T-helper 1 cell treated with Interleukin-12 subunit alpha and Interleukin-12 subunit beta and Interleukin-4 antibody, amounts not matched to agents 30 μg/mL and 1 μg/mL, for 36 hours (primary cell): Measurements from ENCODE around the gene COL27A1.

ENCODE experiments used
- H3K27ac Mint-ChIP-seq: one replicate; pipeline ENCODE4 v1.8.0; 2021; ENCODE audit warnings: mild to moderate bottlenecking, mixed read lengths
- H3K27me3 Mint-ChIP-seq: one replicate; pipeline ENCODE4 v1.8.0; 2021; ENCODE audit warnings: low read depth, mixed read lengths
- H3K36me3 Mint-ChIP-seq: one replicate; pipeline ENCODE4 v1.8.0; 2021; ENCODE audit warnings: low read depth, mixed read lengths
- H3K4me1 Mint-ChIP-seq: one replicate; pipeline ENCODE4 v1.8.0; 2021; ENCODE audit warnings: low read depth, mixed read lengths
- H3K4me3 Mint-ChIP-seq: one replicate; pipeline ENCODE4 v1.8.0; 2021; ENCODE audit warnings: mild to moderate bottlenecking, moderate library complexity, mixed read lengths
- H3K9me3 Mint-ChIP-seq: one replicate; pipeline ENCODE4 v1.8.0; 2021; ENCODE audit warnings: mixed read lengths

COL27A1 gene

GRCh38 chr9:114278881-114279570 is 123.7 kb downstream of the COL27A1 start:
- Mint-ChIP-seq H3K4me1 (no peaks in the 10 kb centered on the region), H3K27ac (no peak overlapping the region), H3K4me3 (no peak overlapping the region), H3K27me3 (no peaks in the 10 kb centered on the region), H3K36me3 (no peaks in the 10 kb centered on the region), H3K9me3 (no peaks in the 10 kb centered on the region)

DNA sequence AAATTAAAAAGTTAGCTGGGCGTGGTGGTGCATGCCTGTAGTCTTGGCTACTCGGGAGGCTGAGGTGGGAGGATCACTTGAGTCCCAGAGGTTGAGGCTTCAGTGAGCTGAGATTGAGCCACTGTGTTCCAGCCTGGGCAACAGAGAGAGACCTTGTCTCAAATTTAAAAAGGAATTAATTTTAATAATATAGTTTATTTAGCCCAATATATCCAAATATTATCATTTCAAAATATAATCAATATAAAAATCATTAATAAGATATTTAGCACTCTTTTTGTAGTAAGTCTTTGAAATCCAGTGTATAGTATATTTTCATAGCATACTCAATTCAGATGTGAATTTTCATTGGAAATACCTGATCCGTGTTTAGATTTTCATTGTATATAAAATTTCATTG is 124.4 kb downstream of the COL27A1 start:
- Mint-ChIP-seq H3K36me3 (no peaks in the 10 kb centered on the region), H3K4me1 (no peaks in the 10 kb centered on the region), H3K9me3 (no peaks in the 10 kb centered on the region), H3K4me3 (no peak overlapping the region), H3K27me3 (no peaks in the 10 kb centered on the region), H3K27ac (no peak overlapping the region)

GRCh38 chr9:114280636-114281472 is 125.5 kb downstream of the COL27A1 start:
- H3K9me3 Mint-ChIP-seq = no peaks in the 10 kb centered on the region
- no peaks in the 10 kb centered on the region for H3K27me3 Mint-ChIP-seq
- no peak overlapping the region for H3K27ac Mint-ChIP-seq
- H3K4me1 Mint-ChIP-seq = no peaks in the 10 kb centered on the region
- H3K4me3 Mint-ChIP-seq = no peak overlapping the region
- H3K36me3 Mint-ChIP-seq = no peaks in the 10 kb centered on the region

- H3K36me3 Mint-ChIP-seq = no peaks in the 10 kb centered on the region
- H3K27me3 Mint-ChIP-seq = no peaks in the 10 kb centered on the region
- no peak overlapping the region for H3K27ac Mint-ChIP-seq
- H3K9me3 Mint-ChIP-seq = no peaks in the 10 kb centered on the region
- no peaks in the 10 kb centered on the region for H3K4me1 Mint-ChIP-seq
- no peak overlapping the region for H3K4me3 Mint-ChIP-seq
Measured at GRCh38 chr9:114281473-114282103, 126.3 kb downstream of the COL27A1 start.

DNA sequence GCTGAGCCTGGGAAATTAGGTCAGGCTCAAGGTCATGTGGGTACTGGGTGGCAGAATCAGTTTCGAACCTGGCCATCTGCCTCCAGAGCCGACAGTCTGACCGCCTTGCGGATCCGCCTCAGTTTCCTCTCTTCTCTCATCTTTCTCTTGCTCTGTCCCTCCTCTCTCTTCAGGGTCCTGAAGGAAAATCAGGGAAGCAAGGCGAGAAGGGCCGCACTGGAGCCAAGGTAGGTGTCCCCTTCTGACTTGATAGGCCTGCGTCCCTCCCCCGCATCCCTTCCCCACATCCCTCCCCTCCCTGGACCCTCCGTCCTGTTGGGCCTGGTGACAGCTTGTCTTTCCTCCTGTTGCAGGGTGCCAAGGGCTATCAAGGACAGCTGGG is 126.8 kb downstream of the COL27A1 start:
- H3K27ac Mint-ChIP-seq = no peak overlapping the region
- no peaks in the 10 kb centered on the region for H3K27me3 Mint-ChIP-seq
- no peaks in the 10 kb centered on the region for H3K4me1 Mint-ChIP-seq
- H3K36me3 Mint-ChIP-seq = no peaks in the 10 kb centered on the region
- no peak overlapping the region for H3K4me3 Mint-ChIP-seq
- no peaks in the 10 kb centered on the region for H3K9me3 Mint-ChIP-seq

GRCh38 chr9:114282507-114282906 is 127.2 kb downstream of the COL27A1 start:
- Mint-ChIP-seq H3K4me3 (no peak overlapping the region), H3K9me3 (no peaks in the 10 kb centered on the region), H3K4me1 (no peaks in the 10 kb centered on the region), H3K27ac (no peak overlapping the region), H3K36me3 (no peaks in the 10 kb centered on the region), H3K27me3 (no peaks in the 10 kb centered on the region)

DNA sequence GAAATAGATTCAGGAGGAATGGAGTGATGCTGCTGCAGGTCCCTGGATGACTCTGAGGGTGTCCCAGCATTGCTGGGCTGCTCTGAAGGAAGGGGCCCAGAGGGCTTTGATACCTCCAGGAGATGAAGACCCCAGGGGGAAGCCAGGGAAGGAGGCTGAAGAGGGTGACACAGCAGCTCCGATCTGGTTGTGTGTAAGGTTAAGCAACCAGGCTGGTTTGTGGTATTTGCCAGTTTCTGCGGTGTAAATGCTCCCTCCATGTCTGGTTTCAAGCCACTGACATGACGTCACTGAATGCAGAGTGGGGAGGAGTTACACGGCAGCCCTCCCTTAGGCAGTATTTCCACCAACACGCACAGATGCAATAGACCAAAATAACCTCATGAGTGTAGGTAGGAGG is 127.6 kb downstream of the COL27A1 start:
- Mint-ChIP-seq H3K4me1 (no peaks in the 10 kb centered on the region), H3K9me3 (no peaks in the 10 kb centered on the region), H3K36me3 (no peaks in the 10 kb centered on the region), H3K4me3 (no peak overlapping the region), H3K27me3 (no peaks in the 10 kb centered on the region), H3K27ac (no peak overlapping the region)

DNA sequence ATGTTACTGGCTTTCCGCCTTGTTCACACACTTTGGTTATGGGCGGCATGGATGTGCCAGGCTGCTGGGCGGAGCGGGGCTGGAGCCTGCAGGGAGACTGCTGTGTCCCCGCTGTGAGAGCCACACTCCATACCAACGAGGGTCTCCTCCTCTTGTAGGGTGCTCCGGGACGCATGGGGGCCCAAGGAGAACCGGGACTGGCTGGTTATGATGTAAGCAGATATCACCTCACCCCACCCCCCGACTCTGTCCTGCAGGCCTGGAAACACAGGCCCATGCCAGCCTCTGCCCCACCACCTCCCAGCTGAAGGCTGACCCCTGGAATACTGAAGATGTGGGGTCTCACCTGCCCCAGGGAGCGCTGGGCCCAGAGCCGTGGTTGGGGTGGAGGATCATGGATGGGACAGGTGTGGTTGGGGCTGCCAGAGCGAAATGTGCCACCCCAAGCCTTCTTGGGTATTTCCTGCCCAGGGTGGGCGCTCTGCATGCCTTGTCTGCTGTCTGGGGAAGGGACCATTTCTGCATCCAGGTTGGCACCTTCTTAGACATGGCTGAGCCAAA is 128.3 kb downstream of the COL27A1 start:
- H3K36me3 Mint-ChIP-seq = no peaks in the 10 kb centered on the region
- no peaks in the 10 kb centered on the region for H3K9me3 Mint-ChIP-seq
- no peaks in the 10 kb centered on the region for H3K4me1 Mint-ChIP-seq
- H3K4me3 Mint-ChIP-seq = no peak overlapping the region
- no peak overlapping the region for H3K27ac Mint-ChIP-seq
- H3K27me3 Mint-ChIP-seq = no peaks in the 10 kb centered on the region

DNA sequence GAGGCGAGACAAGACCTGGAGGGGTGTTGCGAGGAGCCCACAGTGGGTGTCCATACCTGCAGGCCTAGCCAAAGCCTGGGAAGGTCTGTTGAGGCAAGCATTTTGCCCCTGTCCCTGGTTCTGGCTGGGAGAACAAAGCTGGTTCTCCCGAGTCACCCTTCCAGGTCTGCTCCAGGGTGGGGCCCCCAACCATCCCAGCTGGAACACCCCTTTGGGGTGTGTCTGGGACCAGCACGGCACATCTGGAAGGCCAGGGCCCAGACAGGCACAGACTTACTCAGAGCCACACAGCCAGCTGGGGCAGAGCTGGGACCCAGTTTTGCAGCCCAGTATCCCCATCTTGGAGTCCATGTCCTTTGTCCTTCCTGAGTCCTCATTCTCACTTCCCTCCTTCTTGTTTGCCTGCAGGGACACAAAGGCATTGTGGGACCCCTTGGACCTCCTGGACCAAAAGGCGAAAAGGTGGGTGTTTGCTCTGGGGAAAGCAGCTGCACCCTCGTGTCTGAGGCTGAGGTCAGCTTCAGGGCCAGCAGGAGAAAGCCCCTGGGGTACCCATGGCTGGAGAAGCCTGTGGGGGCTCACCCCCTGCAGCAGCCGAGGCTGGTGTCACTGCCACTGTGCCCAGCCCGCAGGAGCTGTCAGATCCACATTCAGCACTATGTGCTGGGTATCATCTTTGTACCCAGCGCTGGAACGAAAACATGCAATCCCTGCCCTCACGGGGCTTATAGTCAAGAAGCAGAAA is 129.2 kb downstream of the COL27A1 start:
- H3K9me3 Mint-ChIP-seq = no peaks in the 10 kb centered on the region
- H3K27me3 Mint-ChIP-seq = no peaks in the 10 kb centered on the region
- H3K27ac Mint-ChIP-seq = no peak overlapping the region
- H3K4me1 Mint-ChIP-seq = no peaks in the 10 kb centered on the region
- no peak overlapping the region for H3K4me3 Mint-ChIP-seq
- no peaks in the 10 kb centered on the region for H3K36me3 Mint-ChIP-seq

- no peaks in the 10 kb centered on the region for H3K36me3 Mint-ChIP-seq
- H3K4me3 Mint-ChIP-seq = no peak overlapping the region
- H3K27me3 Mint-ChIP-seq = no peaks in the 10 kb centered on the region
- H3K27ac Mint-ChIP-seq = no peak overlapping the region
- no peaks in the 10 kb centered on the region for H3K4me1 Mint-ChIP-seq
- H3K9me3 Mint-ChIP-seq = no peaks in the 10 kb centered on the region
Measured at GRCh38 chr9:114285166-114285867, 130.0 kb downstream of the COL27A1 start.

DNA sequence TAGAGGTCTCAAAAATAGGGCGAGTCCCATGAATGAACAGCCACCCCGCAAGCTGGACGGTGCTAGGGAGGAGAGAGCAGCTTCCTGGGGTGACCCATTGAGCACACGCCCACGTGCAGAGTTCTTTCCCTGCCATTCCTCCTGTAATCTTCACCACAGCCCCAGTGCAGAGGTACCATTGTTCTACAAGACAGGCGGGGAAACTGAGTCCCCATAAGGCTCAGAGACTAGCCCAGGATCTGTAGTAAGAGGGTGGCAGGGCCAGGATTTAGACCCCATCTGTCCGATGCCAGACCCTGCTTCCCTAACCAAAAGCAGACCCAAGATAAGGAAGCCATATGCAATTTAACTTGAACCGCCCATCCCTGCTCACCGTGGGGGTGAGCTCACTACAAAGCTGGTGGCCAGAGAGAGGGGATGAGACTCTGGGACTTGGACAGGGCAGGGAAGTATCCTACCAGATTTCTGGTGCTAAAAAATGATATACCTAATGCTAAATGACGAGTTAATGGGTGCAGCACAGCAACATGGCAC is 130.9 kb downstream of the COL27A1 start:
- Mint-ChIP-seq H3K27me3 (no peaks in the 10 kb centered on the region), H3K4me3 (no peak overlapping the region), H3K9me3 (no peaks in the 10 kb centered on the region), H3K4me1 (peaks cover 2% of the 10 kb centered on the region), H3K27ac (no peak overlapping the region), H3K36me3 (no peaks in the 10 kb centered on the region)

DNA sequence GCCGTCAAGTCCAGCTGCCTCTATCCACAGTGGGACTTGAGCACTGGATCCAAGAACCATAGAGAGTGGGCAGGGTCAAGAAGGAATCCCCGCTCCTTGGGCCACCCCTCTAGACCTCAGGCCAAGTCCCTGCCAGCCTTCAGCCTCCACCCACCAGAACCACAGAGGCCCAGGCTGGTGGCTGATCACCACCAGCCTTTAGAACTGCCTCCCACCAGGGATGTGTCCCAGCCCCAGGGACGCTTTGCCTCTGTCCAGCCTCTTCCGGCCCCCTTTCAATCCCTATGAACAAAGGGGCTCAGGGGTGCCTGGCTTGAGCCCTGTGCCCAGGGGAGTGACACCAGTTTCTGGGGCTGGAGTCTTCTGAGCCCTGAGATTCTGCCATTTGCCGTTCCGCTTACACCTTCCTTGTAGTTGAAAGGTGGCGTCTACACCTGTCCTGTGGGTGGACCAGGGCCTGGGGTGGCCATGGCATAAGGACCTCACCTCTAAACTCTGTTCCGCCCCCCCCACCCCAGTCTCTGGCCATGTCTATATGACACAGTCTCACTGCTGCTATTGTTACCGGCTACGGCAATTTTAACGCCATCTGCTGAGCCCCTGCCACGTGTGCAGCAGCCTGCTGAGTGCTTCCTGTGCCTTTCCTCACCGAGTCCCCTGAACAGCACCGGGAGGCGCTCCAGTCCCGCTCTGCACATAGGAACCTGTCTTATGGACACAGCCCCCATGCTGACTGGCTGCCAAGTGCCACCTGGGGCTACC is 131.8 kb downstream of the COL27A1 start:
- Mint-ChIP-seq H3K27me3 (no peaks in the 10 kb centered on the region), H3K4me1 (peaks cover 2% of the 10 kb centered on the region), H3K9me3 (no peaks in the 10 kb centered on the region), H3K4me3 (no peak overlapping the region), H3K36me3 (no peaks in the 10 kb centered on the region), H3K27ac (no peak overlapping the region)

- no peak overlapping the region for H3K27ac Mint-ChIP-seq
- H3K4me1 Mint-ChIP-seq = peaks cover 2% of the 10 kb centered on the region
- H3K4me3 Mint-ChIP-seq = no peak overlapping the region
- H3K27me3 Mint-ChIP-seq = no peaks in the 10 kb centered on the region
- no peaks in the 10 kb centered on the region for H3K36me3 Mint-ChIP-seq
- no peaks in the 10 kb centered on the region for H3K9me3 Mint-ChIP-seq
Measured at GRCh38 chr9:114287763-114288192, 132.4 kb downstream of the COL27A1 start.
